Lower leg skin (tissue), 4 donors: ENCODE data around the gene RHCG. TPM values are rescaled to one million over a fixed set of nuclear protein-coding genes. Genes with fewer than 3 reads are reported as not detected.

Source experiments
- DNase-seq, 2 donors: peaks; one replicate each; pipeline ENCODE4 v3.0.0-alpha.2; 2019; ENCODE audit warnings: low spot score in 2 of 2
- H3K4me3 ChIP-seq: fragments of 200-600 bp; sonication (generic); 2 replicates; pipeline ENCODE4 v1.5.1; 2017; ENCODE audit warnings: mild to moderate bottlenecking, low read depth; ENCODE audit not compliant: poor library complexity, severe bottlenecking
- POLR2A ChIP-seq, 2 donors: fragments of 450-650 bp; IDR thresholded peaks; one replicate each; pipeline ENCODE4 v1.6.1; 2016 to 2017; ENCODE audit warnings: antibody characterized with exemption in 2 of 2, mild to moderate bottlenecking in 1 of 2, moderate library complexity in 1 of 2
- WGBS, 2 donors: methylation state at CpG; one replicate each; pipeline ENCODE4 v1.1.5; 2018; 5-methylcytosine and 5-hydroxymethylcytosine counted together
- intact Hi-C: fragments of 100-400 bp; cut with DNase I; formaldehyde crosslinking; loops from one replicate; pipeline ENCODE4 v1.15.0; 2023; ENCODE audit warnings: low total_unique reads
- total RNA-seq, 4 donors: library from RNA; depleted of rRNA; stranded (reverse); fragments of >200 nt; gene quantifications; one replicate each; pipeline ENCODE4 v1.1.0, GENCODE V29; 2016
- TF ChIP-seq, protein P1 (sequence below), 3 donors: fragments of 450-650 bp; IDR thresholded peaks; one replicate each; pipeline ENCODE4 v1.5.1; 2016; ENCODE audit warnings: antibody characterized with exemption in 3 of 3, mild to moderate bottlenecking in 3 of 3, moderate library complexity in 2 of 3

The RHCG gene
- total RNA-seq, 4 donors from 2014 or later = 1.3 to 29.0 (median 23.7) TPM

DNA sequence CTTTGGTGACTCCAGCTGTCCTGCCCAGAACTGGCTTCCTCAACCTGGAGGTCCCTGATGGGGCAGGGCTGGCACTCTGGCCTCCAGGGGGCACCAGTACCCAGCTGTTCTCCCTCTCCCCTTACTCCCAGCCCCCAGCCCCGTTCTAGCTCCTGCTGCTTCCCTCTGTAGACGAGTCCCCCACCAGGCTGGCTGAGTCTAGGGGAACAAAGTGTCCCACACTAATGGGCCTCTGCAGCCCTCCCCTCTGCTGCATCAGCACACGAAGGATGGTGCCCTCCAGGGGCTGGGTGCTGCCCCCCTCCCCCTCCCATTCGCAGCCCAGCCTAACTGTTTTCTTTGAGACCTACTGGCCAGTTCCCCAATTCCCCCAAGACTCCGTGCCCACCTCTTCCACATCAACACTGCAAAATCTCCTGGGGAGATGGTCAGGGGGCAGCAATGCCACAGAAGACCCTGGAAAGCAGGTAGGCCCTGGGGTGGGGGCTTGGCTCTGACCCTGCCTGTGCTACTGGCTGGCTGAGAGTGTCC, 4.2 kb downstream of the RHCG start:
- no peak for TF ChIP-seq POLR2A (IDR thresholded peaks at IDR 0.05)
- TF ChIP-seq, protein P1, sequence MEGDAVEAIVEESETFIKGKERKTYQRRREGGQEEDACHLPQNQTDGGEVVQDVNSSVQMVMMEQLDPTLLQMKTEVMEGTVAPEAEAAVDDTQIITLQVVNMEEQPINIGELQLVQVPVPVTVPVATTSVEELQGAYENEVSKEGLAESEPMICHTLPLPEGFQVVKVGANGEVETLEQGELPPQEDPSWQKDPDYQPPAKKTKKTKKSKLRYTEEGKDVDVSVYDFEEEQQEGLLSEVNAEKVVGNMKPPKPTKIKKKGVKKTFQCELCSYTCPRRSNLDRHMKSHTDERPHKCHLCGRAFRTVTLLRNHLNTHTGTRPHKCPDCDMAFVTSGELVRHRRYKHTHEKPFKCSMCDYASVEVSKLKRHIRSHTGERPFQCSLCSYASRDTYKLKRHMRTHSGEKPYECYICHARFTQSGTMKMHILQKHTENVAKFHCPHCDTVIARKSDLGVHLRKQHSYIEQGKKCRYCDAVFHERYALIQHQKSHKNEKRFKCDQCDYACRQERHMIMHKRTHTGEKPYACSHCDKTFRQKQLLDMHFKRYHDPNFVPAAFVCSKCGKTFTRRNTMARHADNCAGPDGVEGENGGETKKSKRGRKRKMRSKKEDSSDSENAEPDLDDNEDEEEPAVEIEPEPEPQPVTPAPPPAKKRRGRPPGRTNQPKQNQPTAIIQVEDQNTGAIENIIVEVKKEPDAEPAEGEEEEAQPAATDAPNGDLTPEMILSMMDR (IDR thresholded peaks at IDR 0.05) = no peak
- H3K4me3 ChIP-seq = no peak overlapping the region
- DNase-seq = peak in 1 of 2 donors; percentile 72
- WGBS, 2 donors = 39 to 55% methylated on average over 5 of the region's 5 CpGs
- intact Hi-C loops = loop anchor here (10.0 kb wide), 1 partner anchor 63 kb away; no protein-coding TSS in a partner anchor

DNA sequence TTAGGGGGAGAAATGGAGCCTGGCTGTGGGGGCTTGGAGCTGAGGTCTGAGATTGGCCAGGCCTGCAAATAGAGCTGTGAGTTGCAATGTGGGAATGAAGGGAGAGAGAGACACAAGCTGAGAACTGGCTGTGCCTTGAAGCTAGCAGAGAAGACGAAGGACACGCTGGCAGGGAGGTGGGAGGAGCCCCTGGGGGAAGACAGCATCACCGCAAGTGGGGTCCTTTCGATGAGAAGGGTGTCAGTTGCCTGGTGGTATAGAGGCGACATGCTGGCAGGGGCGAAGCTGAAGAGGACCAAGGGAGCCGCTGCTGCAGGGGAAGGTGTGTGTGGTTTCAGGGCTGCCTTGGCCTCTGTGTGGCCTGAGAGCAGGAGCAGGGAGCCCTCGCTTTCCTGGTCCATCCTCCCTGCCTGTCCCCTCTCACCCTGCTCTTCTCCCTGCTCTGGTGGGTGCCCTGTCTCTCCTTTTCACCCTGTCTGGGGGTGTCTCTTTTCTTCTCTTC, 5.5 kb downstream of the RHCG start:
- no peak overlapping the region for H3K4me3 ChIP-seq
- no peak for TF ChIP-seq POLR2A (IDR thresholded peaks at IDR 0.05)
- TF ChIP-seq, protein P1 (IDR thresholded peaks at IDR 0.05) = no peak
- intact Hi-C loops = loop anchor here (10.0 kb wide), 1 partner anchor 64 kb away; no protein-coding TSS in a partner anchor
- WGBS, 2 donors = 73 to 81% methylated on average over 8 of the region's 8 CpGs
- DNase-seq = no peak

DNA sequence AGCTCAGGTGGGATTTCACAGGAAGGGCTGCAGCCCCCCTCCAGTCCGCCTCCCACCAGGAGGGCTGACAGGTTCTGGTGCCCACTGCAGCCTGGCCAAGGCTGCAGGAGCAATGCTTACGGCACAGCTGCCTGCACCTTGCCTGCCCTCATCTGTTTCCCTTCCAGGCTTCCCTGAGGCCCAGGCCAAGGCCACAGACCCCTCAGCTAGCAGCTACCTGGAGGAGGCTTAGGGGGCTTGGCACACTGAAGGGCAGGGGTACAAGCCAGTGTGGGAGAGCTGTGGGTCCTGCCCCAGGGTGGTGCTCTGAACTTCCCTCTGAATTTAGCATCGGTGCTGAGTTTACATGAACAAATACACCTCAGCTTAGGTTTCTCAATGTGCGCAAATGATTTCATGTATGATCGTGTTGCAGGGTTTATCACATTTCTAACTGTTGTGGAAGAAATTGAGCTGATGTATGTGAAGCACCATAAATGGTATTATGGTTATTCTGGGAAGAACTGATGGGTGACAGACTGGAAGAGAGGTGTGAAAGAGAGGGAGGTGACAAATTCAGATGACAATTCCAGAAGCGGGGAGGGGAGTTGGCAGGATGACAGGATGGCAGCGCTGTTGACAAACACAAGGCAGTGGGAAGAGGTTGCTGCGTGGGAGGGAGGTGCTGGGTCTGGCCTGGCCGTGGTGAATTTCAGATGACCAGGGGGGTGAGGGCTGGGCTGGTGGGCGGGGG, 6.1 kb downstream of the RHCG start:
- H3K4me3 ChIP-seq = no peak overlapping the region
- TF ChIP-seq POLR2A (IDR thresholded peaks at IDR 0.05) = no peak
- peak in 1 of 2 donors; percentile 72 for DNase-seq
- WGBS, 2 donors = 69 to 70% methylated on average over 9 to 10 of the region's 10 CpGs
- intact Hi-C loops = loop anchor here (10.0 kb wide), 1 partner anchor 65 kb away; no protein-coding TSS in a partner anchor

DNA sequence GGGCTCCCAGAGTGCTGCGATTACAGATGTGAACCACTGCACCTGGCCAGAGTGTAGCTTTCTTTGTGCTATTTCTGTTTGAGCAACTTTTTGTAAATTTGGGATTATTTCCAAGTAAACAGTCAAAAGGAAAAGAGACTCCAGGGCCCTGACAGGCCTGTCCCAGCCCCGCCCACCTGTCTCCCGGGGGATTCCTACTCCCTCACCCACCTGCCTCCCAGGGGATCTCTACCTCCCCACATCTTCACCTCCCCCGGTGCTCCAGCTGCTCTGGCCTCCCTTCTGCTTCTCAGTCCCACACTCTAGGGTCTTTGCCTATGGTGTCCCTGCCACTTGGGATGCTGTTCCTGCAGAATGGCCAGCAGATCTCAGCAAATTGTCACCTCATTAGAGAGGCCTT, 7.0 kb downstream of the RHCG start:
- intact Hi-C loops = no loop called here
- no peak overlapping the region for H3K4me3 ChIP-seq
- peak in 1 of 2 donors; percentile 21 for DNase-seq
- 59 to 70% methylated on average over 4 of the region's 4 CpGs for WGBS, 2 donors
- TF ChIP-seq POLR2A (IDR thresholded peaks at IDR 0.05) = no peak
- TF ChIP-seq, protein P1 (IDR thresholded peaks at IDR 0.05) = no peak

DNA sequence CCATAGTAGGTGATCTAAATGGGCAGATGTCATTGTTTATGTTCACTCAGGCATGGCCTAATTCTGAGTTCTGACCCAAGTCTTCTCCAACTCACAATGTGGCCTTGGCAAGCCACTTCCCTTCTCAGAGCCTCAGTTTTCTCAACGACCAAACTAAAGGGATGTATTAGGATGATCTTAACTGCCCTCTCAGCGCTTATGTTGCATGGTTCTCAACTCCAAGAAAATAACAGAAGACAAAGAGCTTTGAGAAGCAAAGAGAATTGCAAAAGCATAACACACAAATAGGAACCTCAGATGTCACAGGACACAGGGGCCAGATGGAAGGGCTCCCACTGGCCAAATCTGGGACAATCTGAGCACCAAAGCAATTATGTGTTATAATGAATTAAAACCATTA, 8.6 kb downstream of the RHCG start:
- TF ChIP-seq POLR2A (IDR thresholded peaks at IDR 0.05) = no peak
- TF ChIP-seq, protein P1 (IDR thresholded peaks at IDR 0.05) = no peak
- intact Hi-C loops = no loop called here
- 60 to 71% methylated on average over 2 of the region's 2 CpGs for WGBS, 2 donors
- no peak overlapping the region for H3K4me3 ChIP-seq
- peak in 1 of 2 donors; percentile 29 for DNase-seq

DNA sequence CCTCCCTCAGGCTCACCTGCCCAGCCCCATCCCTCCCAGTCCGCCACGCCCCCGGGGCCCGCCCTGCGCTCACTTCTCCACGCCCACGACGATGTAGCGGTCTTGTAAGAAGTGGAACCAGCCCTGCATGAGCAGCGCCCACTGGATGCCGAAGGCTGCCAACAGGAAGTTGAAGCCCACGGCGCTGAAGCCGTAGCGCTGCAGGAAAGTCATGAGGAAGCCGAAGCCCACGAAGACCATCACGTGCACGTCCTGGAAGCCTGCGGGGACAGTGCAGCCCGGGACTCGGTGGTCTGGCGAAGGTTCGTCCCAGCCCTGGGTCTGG, 9.7 kb downstream of the RHCG start:
- intact Hi-C loops = no loop called here
- 20 to 23% methylated on average over 20 to 22 of the region's 24 CpGs for WGBS, 2 donors
- no peak overlapping the region for H3K4me3 ChIP-seq
- TF ChIP-seq POLR2A (IDR thresholded peaks at IDR 0.05) = no peak
- TF ChIP-seq, protein P1 (IDR thresholded peaks at IDR 0.05) = no peak
- no peak for DNase-seq
